GM19035 (cell line): ENCODE results near the gene PPP1CA.

Source experiments
- ATAC-seq: cut with Tn5 transposase; IDR thresholded peaks from one replicate; pipeline ENCODE4 v1.9.1; 2021; ENCODE audit not compliant: unreplicated experiment

PPP1CA gene

DNA sequence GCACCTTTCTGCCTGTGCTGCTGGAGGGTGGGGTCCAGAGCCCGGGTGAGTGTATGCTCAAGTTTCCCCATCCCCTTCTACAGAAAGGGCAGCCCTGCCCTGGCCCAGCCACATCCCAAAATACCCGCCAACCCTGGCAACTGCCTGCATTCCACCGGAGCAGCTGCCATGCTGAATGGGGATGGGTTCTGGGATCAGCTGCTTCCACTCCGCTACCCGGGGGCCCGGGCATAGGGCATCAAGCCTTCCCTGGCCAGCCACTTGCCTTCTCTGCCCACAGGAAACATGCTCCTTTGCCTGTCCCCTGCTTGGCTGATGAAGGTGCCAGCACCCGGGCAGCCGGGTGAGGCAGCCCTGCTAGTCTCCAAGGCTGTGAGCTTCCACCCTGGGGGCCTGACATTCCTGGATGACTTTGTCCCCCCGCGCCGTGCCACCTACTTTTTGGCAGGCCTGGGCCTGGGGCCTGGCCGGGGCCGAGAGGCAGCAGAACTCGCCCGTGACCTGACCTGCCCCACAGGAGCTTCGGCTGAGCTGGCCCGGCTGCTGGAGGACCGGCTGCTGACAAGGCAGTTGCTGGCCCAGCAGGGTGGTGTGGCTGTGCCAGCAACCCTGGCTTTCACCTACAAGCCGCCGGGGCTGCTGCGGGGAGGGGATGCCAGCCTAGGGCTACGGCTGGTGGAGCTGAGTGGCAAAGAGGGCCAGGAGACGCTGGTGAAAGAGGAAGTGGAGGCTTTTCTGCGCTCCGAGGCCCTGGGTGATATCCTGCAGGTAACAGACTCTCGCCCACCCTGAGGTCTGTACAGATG lies 17.0 kb upstream of the PPP1CA start:
- ATAC-seq: no peak

GRCh38 chr11:67417425-67417824 lies 15.8 kb upstream of the PPP1CA start:
- no peak for ATAC-seq

DNA sequence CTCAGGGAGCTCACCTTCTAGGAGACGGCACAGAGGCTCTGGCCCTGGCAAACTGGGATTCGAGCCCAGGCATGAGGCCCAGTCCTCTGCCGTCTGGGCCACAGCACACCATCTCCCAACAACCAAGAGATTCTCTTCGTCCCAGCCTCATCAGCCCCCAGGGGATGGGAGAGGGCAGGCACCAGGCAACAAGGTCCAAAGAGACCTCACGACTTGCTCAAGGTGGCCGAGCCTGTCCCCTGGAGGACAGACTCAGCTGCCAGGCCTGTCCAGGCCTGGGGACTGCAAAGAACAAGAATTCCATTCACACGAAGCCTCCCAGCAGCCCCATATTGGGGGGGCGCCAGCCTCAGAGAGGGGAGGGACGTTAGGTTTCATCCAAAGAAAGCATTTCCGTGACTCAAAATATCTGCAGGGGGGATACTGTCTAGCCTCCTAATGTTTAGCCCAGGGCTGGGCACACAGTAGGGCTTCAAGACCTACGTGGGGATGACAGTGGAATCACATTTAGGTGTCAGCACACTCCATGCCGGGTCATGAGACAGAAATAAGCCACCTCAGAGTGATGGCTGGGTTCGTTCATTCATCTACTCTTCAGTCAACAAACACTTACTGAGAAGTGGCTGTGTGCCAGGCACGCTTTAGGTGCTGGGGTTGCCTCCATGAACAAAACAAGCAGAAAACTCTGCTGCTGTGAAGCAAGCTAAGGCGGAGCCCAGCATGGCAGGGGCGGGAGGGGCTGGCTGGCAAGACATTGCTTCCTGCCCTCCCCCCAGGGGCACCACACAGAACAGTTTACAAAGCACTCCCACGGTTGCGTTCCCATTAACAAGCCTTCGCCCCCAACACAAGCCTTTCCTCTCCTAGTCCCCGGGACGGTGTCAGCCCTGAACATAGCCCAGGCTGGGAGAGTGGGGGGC lies 15.0 kb upstream of the PPP1CA start:
- no peak for ATAC-seq

- no peak for ATAC-seq
Measured at GRCh38 chr11:67415501-67416304, 14.0 kb upstream of the PPP1CA start, which contains the start of gene CARNS1. TSS of gene CARNS1 (plus strand) at chr11:67415678. CDS start at chr11:67416200, 522 bp downstream.

DNA sequence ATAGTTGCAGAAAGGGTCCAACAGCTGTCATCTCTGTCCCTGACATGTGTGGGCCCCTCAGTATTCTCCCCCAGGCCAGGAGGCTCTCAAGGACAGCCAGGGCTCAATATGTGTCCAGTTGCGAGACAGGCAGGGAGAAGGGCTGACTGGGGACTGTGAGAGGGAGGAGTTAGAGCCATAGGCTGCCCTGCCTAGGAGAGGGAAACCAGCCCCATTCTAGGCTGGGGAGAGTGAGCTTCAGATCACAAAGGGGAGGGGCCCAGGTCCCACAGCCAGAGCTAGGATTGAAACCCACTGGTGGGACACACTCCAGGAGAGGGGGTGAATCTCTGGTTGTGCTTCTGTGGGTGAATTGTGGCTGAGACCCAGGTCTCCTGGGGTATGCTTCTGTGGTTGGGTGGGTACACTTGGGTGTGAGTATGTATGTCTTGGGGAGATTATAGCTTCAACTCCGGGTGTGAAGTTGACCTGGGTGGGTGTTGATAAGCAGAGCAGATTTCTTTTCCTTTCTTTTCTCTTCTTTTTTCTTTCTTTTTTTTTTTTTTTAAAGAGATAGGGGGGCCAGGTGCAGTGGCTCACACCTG lies 11.7 kb upstream of the PPP1CA start:
- ATAC-seq: no peak

- no peak for ATAC-seq
Measured at GRCh38 chr11:67412495-67413179, 11.0 kb upstream of the PPP1CA start.

GRCh38 chr11:67411785-67412152 lies 10.1 kb upstream of the PPP1CA start:
- ATAC-seq: no peak

DNA sequence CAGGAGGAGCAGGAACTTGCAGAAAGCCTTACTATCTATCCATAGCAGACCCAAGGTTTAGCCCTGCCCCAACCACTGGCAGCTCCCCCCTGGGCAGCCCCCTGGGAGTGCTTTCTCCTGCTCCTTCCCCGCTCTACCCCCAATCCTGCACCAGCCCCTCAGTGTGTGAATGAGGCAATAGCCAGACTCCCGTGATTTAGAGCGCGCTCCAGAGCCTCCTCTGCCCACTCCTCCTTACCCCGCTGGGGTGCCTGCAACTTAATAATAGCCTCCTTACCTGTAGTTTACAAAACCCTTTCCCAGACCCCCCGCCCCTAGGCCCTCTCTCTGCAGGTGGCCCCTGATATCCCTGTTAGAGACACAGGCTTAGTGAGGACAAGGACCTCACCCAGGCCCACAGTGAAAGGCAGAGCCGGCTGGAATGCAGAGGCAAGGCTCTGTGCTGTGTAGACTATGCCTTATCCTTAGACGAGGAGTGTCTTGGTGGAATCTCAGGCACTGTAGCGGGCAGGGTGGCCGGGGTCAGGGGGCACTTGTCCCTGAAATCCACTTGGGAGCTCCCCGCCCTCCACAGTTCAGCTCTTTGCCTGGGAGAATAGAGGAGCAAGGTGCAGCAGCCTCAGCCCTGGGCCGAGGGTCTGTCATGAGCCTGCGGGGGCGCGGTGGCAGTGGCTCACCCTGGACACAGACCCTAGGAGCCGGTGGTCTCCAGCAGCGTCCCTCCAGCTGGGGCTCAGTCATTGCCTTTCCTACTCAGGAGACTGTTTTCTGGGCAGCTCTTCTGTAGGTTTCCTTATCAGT lies 9.5 kb upstream of the PPP1CA start:
- ATAC-seq: no peak

- no peak for ATAC-seq
Measured at GRCh38 chr11:67410369-67410831, 8.7 kb upstream of the PPP1CA start.

GRCh38 chr11:67409781-67410368 lies 8.2 kb upstream of the PPP1CA start:
- no peak for ATAC-seq

- ATAC-seq: peak; percentile 65
Measured at GRCh38 chr11:67409261-67409666, 7.6 kb upstream of the PPP1CA start.

DNA sequence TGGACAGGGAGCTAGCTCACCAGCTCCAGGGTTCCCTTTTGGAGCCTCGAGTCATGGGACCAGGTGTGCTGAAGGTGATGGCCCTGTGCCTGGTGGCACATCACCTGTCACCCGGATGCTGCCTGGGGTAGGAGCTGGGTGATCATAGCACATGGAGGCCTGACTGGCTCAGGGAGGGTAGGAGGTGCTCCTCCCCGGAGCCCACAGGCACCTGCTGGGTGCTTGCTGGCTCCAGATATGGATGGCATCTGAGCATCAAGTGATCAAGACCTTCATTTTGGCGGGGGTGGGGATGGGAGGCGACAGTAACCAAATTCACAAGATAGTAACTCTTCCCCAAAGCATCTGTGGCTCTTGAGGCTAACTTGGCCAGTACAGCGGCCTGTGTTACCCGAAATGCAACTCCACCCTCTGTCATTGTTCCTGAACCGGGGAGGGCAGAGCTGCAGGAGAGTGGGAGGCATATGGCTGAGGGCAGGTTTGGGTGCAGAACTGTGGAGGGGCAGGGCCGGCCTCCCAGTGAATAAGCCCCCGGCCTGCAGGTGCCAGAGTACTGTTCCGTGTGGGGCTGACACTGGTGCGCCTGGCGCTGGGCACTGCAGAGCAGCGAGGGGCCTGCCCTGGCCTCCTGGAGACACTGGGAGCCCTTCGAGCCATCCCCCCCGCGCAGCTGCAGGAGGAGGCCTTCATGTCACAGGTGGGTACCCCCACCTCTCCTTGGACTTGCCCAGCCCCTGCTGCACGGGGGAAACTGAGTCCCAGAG lies 7.0 kb upstream of the PPP1CA start:
- peak; percentile 6 for ATAC-seq

DNA sequence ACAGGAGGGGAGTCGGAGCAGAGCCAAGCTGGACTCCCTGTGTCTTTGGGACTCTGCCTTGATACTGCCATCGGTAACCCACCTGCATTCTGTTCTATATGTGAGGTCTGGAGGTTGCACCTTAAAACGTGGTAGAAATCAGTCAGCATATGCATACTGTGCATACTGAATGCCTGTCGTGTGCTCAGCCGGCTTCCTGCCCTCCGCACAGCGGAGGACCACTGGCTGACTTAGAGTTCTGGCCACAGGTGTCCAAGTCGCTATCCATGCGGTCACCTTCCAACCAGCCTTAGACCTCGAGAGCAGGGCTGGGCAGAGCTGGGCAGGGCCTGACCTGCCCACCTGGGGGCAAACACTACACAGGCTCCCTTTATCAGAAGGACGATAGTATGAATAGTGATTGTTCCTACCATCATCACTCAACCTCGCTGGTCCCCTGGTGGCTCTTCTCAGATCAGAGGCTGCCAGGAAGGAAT lies 6.1 kb upstream of the PPP1CA start:
- ATAC-seq: no peak

DNA sequence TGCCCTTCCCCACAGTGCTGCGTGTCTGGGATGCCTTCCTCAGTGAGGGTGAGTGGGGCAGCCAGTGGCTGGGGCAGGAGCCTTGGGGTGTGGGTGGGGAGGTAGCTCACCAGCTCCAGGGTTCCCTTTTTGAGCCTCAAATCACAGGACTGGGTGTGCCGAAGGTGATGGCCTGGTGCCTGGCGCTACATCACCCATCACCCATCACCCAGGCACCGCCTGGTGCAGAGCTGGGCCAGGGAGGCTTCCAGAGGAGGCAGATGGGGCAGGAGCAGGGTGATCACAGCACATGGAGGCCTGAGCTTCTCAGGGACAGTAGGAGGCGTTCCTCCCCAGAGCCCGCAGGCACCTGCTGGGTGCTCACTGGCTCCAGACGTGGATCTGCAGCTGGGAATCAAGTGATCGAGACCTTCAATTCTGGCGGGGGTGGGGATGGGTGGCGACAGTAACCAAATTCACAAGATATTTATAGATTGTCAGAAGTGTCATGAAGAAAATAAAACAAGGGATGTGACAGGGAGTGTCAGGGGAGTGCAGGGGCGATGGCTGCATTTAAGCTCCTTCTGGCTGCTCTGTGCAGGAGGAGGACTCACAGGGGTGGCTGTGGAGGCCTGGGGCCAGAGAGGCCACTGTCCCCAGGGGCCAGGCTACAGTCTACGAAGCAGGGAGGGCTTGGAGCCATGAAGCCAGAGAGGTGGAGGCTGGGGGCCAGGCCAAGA lies 5.5 kb upstream of the PPP1CA start:
- ATAC-seq: no peak

DNA sequence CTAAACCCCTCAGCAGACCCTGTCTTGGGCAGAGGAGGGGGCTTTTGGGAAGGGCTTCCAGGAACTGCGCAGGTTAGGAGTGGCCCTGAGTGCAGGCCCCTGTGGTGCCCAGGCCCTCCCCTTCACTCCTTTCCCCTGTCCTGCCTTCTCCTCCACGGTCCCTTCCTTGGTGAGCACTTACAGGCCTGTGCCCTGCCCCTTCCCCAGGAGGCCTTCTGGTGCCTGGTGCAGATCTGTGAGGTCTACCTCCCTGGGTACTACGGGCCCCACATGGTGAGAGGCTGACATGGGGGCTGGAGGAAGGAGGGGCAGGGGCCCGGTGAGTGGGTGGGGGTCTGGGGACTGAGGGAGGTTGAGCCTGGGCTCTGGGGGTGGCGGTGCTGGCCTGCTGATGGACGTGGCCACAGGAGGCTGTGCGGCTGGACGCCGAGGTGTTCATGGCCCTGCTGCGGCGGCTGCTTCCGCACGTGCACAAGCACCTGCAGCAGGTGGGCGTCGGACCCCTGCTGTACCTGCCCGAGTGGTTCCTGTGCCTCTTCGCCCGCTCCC lies 4.8 kb upstream of the PPP1CA start:
- ATAC-seq: no peak

DNA sequence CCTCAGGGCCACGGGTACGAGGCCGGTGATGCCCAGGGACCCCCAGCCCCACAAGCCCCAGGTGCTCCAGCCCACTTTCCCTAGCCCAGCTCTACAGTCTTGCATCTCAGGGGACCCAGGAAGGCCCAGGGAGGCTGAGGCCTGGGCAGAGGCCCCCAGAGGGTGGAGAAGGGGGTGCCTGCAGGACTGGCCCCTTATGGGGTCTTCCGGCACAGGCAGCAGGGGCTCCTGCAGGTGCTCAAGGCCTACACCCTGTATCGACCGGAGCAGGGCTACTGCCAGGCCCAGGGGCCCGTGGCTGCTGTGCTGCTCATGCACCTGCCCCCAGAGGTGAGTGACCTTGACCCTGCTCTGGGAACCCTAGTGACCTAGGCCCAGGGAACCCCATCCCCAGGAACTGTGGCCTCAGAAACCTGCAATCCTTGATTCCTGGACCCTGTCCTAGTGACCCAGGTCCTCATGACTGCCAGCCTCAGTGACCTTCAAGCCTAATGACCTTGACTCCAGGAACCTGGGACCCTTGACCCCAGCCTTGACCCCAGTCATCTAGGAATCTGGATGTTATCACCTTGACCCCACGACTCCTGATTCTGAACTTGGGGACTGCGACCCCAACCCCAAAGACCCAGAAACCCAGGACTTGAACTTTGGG lies 4.2 kb upstream of the PPP1CA start:
- ATAC-seq: no peak

GRCh38 chr11:67405196-67405567 lies 3.5 kb upstream of the PPP1CA start:
- ATAC-seq: no peak
